Spinal cord (tissue), 10 donors: ENCODE results near the gene DGUOK. TPM values are rescaled to one million over a fixed set of nuclear protein-coding genes. Genes with fewer than 3 reads are reported as not detected.
"Not testable (repeated sequence)": the region's sequence is repeated elsewhere in the genome, so short reads cannot be mapped to it uniquely, and the experiment has no call there.

Source experiments
- DNase-seq, 6 donors: peaks; one replicate each; pipeline versions ENCODE4 v3.0.0 to v3.0.0-alpha.2; 2013 to 2015; ENCODE audit warnings: low spot score in 6 of 6, low read depth in 4 of 6
- H3K27ac ChIP-seq: one replicate; pipeline ENCODE4 v1.5.1; 2013; ENCODE audit warnings: low read depth, low read length, control low read depth
- H3K27me3 ChIP-seq: one replicate; pipeline ENCODE4 v1.6.1; 2013; ENCODE audit warnings: low read length; ENCODE audit not compliant: control insufficient read depth, insufficient read depth
- H3K36me3 ChIP-seq: one replicate; pipeline ENCODE4 v1.6.1; 2013; ENCODE audit warnings: low read length; ENCODE audit not compliant: control insufficient read depth, insufficient read depth
- H3K4me1 ChIP-seq: one replicate; pipeline ENCODE4 v1.6.1; 2013; ENCODE audit warnings: low read length; ENCODE audit not compliant: control insufficient read depth, insufficient read depth
- H3K4me3 ChIP-seq: one replicate; pipeline ENCODE4 v1.5.1; 2013; ENCODE audit warnings: low read depth, low read length, control low read depth
- H3K9me3 ChIP-seq: one replicate; pipeline ENCODE4 v1.6.1; 2013; ENCODE audit warnings: low read length; ENCODE audit not compliant: control insufficient read depth, insufficient read depth
- WGBS: methylation state at CpG from one replicate; pipeline ENCODE4 v1.1.5; 2013; ENCODE audit warnings: missing lambda C conversion rate; ENCODE audit not compliant: insufficient coverage; 5-methylcytosine and 5-hydroxymethylcytosine counted together
- polyA plus RNA-seq, 2 donors: library from polyadenylated mRNA; unstranded; fragments of 120-200 nt; gene quantifications; one replicate each; pipeline ENCODE4 v1.2.1, GENCODE V29; 2013; ENCODE audit not compliant: insufficient read length in 2 of 2
- total RNA-seq, 2 donors: library from RNA; depleted of rRNA in 1 of 2; stranded (reverse); fragments of 120-200 nt in 1 of 2; fragments of >200 nt in 1 of 2; gene quantifications; one replicate each; pipeline versions ENCODE4 v1.2.3 to v1.2.4, GENCODE V29; 2013 to 2014
- donor health status: healthy.

Gene DGUOK
- total and polyA plus RNA-seq, 4 donors: 30.5 to 89.0 (median 75.2) TPM

- WGBS: 100% methylated on average over 1 of the region's 1 CpG
- not testable (repeated sequence) for H3K27me3 ChIP-seq, H3K4me3 ChIP-seq, DNase-seq, H3K36me3 ChIP-seq, H3K4me1 ChIP-seq, H3K27ac ChIP-seq, H3K9me3 ChIP-seq
These were observed 13.4 kb downstream of the DGUOK start for GRCh38 chr2:73940066-73940465.

GRCh38 chr2:73942664-73943063, 16.0 kb downstream of the DGUOK start:
- Histone ChIP-seq H3K27me3 (no peaks in the 10 kb centered on the region), H3K27ac (no peak overlapping the region), H3K9me3 (no peaks in the 10 kb centered on the region), H3K4me3 (no peak overlapping the region), H3K4me1 (no peaks in the 10 kb centered on the region), H3K36me3 (peaks cover 14% of the 10 kb centered on the region)
- no CpG with 5 or more reads among the region's 2 CpGs for WGBS
- DNase-seq: no peak

GRCh38 chr2:73944714-73945113, 18.0 kb downstream of the DGUOK start:
- H3K27me3 ChIP-seq: no peaks in the 10 kb centered on the region
- WGBS: 90% methylated on average over 1 of the region's 4 CpGs
- no peak overlapping the region for H3K4me3 ChIP-seq
- H3K4me1 ChIP-seq: no peaks in the 10 kb centered on the region
- H3K36me3 ChIP-seq: peaks cover 27% of the 10 kb centered on the region
- no peak for DNase-seq
- no peaks in the 10 kb centered on the region for H3K9me3 ChIP-seq
- no peak overlapping the region for H3K27ac ChIP-seq

GRCh38 chr2:73946215-73946614, 19.5 kb downstream of the DGUOK start:
- WGBS: no CpG with 5 or more reads among the region's 1 CpG
- Histone ChIP-seq H3K27me3 (no peaks in the 10 kb centered on the region), H3K4me1 (no peaks in the 10 kb centered on the region), H3K9me3 (no peaks in the 10 kb centered on the region), H3K27ac (no peak overlapping the region), H3K36me3 (peaks cover 39% of the 10 kb centered on the region), H3K4me3 (no peak overlapping the region)
- DNase-seq: no peak

GRCh38 chr2:73946666-73947065, 20.0 kb downstream of the DGUOK start:
- no peaks in the 10 kb centered on the region for H3K27me3 ChIP-seq
- H3K4me3 ChIP-seq: no peak overlapping the region
- no peak for DNase-seq
- H3K27ac ChIP-seq: no peak overlapping the region
- H3K36me3 ChIP-seq: peaks cover 43% of the 10 kb centered on the region
- no CpG with 5 or more reads among the region's 3 CpGs for WGBS
- no peaks in the 10 kb centered on the region for H3K9me3 ChIP-seq
- no peaks in the 10 kb centered on the region for H3K4me1 ChIP-seq

- Histone ChIP-seq H3K4me3 (no peak overlapping the region), H3K27me3 (no peaks in the 10 kb centered on the region), H3K4me1 (no peaks in the 10 kb centered on the region), H3K36me3 (peaks cover 51% of the 10 kb centered on the region), H3K9me3 (no peaks in the 10 kb centered on the region), H3K27ac (no peak overlapping the region)
- DNase-seq: no peak
- 90% methylated on average over 3 of the region's 5 CpGs for WGBS
These were observed 20.8 kb downstream of the DGUOK start for GRCh38 chr2:73947412-73948018.

GRCh38 chr2:73949802-73950201, 23.1 kb downstream of the DGUOK start:
- no peak overlapping the region for H3K4me3 ChIP-seq
- no peaks in the 10 kb centered on the region for H3K9me3 ChIP-seq
- no peak overlapping the region for H3K27ac ChIP-seq
- H3K36me3 ChIP-seq: peaks cover 63% of the 10 kb centered on the region
- DNase-seq: no peak
- no peaks in the 10 kb centered on the region for H3K27me3 ChIP-seq
- H3K4me1 ChIP-seq: no peaks in the 10 kb centered on the region

- Histone ChIP-seq H3K4me1 (no peaks in the 10 kb centered on the region), H3K27ac (no peak overlapping the region), H3K4me3 (no peak overlapping the region), H3K36me3 (peaks cover 60% of the 10 kb centered on the region), H3K27me3 (no peaks in the 10 kb centered on the region), H3K9me3 (no peaks in the 10 kb centered on the region)
- 87% methylated on average over 12 of the region's 12 CpGs for WGBS
- peak in 1 of 6 donors; percentile 21 for DNase-seq
These were observed 26.1 kb downstream of the DGUOK start for GRCh38 chr2:73952499-73953446.

- no peak overlapping the region for H3K4me3 ChIP-seq
- no peak for DNase-seq
- H3K27me3 ChIP-seq: no peaks in the 10 kb centered on the region
- H3K27ac ChIP-seq: no peak overlapping the region
- H3K9me3 ChIP-seq: no peaks in the 10 kb centered on the region
- 100% methylated on average over 3 of the region's 5 CpGs for whole genome bisulfite sequencing
- peaks cover 54% of the 10 kb centered on the region for H3K36me3 ChIP-seq
- H3K4me1 ChIP-seq: no peaks in the 10 kb centered on the region
These were observed 29.7 kb downstream of the DGUOK start for GRCh38 chr2:73956218-73956865.
